ENCODE results near the gene HSPA14.

The HSPA14 gene

DNA sequence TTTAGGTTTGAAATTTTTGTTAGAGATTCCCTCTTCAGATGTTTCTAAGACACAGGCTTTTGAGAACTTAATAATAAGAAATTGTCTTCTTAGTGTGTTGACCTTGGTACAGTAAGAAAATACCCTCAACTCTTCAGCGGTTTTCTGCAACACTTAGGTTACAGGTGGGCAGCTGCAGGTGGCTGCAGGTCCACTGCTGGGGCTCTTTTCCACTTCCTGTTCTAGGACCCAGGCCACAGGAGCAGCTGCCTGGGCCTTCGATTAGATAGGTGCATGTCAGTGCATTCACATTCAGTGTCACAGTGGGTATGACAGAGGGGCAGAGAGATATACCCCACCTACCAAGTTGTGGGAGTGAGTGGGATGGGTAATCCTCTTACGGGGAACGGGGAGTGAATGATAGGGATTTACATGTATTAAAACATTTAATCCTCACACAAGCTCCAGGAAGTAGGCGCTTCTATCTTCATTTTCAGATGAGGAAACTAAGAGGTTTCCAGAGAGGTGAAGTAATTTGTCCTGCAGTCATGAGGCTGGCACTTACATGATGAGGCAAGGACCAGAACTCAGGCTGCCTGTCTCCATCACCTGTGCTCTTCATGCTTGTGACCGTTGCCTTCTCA, 20.3 kb downstream of the HSPA14 start:
- no peak for TF ChIP-seq GATA2 (IDR thresholded peaks at IDR 0.05; ENCODE audit: low read depth, low read length)
- no peak for TF ChIP-seq GATA3 (IDR thresholded peaks at IDR 0.05; ENCODE audit: low read depth, low read length)

DNA sequence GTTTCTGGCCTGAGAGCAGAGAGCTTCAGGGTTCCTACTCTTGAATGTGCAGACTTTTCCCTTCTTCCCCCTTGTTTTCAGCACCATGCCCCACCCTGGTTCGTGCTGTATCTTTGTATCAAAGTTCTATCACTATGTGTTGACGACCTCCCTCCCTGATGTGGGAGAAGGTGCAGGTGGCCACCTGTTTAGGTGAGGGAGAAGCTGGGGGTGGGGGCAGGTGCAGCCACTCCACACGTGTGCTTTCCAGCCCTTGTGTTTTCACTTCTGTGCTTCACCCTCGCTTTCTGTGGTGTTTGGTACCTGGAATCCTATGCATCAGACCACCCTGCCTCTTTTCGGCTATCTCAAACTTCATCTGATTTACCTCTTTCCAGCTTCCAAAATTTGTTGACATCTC, 20.9 kb downstream of the HSPA14 start:
- TF ChIP-seq GATA3 (IDR thresholded peaks at IDR 0.05; ENCODE audit: low read depth, low read length), result no peak
- no peak for TF ChIP-seq GATA2 (IDR thresholded peaks at IDR 0.05; ENCODE audit: low read depth, low read length)

DNA sequence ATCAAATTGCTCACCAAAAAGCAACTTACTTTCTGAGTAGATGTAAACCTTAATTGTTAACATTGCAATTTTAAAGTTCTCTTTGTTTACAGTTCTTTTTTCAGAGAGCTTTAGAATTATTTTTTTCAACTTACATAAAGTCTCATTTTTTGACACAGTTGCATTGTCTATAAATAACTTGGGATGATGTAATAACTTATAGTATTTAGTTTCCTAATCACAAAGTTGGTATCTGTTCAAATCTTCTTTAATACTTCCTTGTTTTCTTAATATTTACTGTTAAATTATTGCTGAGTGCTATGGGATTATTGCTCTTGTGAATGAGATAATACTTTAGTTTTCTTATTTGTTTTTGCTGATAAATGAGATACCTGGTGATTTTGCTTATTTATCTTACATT, 21.7 kb downstream of the HSPA14 start:
- no peak for TF ChIP-seq GATA2 (IDR thresholded peaks at IDR 0.05; ENCODE audit: low read depth, low read length)
- TF ChIP-seq GATA3 (IDR thresholded peaks at IDR 0.05; ENCODE audit: low read depth, low read length), result no peak

DNA sequence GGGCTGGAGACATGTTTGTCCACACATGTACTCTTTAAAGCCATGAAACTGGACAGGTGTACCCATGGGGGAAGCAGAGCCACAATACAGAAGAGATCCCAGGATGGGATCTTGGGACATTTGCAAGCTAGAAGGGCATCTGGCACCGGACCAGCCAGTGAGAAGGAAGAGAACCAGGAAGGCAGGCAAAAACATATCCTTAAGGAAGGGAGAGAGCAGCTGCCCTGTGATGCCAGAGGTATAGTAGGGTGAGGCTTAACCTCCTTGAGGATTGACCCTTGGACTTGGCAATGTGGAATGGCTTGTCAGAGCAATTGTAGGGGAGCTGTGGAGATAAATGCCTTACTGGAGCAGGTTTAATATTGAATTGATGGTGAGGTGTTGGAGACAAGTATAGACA, 22.7 kb downstream of the HSPA14 start:
- TF ChIP-seq GATA2 (IDR thresholded peaks at IDR 0.05; ENCODE audit: low read depth, low read length) (no peak), GATA3 (IDR thresholded peaks at IDR 0.05; ENCODE audit: low read depth, low read length) (no peak)

DNA sequence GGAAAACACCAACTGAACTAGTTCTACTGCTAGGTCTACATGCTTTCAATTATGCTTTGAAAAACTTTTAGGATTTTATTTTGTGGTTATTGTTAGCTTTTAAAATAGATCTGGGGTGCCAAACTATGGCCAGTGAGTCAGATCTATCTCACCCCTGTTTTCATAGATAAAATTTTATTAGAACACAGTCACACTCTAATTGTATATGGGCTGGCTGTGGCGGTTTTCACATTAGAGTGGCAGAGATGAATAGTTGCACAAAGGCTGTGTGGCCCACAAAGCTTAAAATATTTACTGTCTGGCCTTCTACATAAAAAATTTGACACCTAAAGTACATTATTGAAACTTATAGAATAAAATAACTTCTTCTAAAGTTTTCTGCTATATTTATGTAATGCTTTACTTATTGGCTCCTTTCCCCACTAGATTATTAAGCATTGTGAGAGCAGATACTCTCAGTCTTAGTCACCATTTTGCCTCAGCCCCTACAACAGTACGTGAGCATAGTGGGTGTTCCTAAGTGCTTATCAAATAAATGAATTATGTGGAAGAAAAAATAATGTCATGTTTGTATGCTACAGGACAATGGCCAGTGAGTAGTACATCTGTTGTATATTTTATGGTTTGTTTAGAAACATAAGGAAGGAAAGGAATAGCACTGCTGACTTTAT, 35.1 kb downstream of the HSPA14 start:
- TF ChIP-seq GATA2 (IDR thresholded peaks at IDR 0.05; ENCODE audit: low read depth, low read length), result no peak
- TF ChIP-seq GATA3 (IDR thresholded peaks at IDR 0.05; ENCODE audit: low read depth, low read length), result no peak

DNA sequence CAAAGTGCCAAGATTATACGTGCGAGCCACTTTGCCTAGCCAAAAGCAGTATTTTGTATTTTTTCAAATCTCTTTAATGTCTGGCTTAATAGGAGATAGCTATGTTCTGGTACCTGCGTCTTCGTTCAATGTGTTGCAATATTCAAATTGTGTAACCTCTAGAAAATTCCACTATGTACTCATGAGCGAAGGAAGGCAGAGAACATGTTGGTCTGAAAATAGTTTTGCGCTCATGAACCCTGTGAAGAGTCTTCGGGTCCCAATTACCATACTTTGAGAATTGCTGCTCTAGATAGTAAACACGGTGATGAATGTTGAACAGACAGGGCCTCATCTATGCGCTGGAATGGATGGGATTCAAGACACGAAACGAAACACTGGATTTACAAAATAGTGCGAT, 37.8 kb downstream of the HSPA14 start:
- TF ChIP-seq GATA3 (IDR thresholded peaks at IDR 0.05; ENCODE audit: low read depth, low read length) (no peak), GATA2 (IDR thresholded peaks at IDR 0.05; ENCODE audit: low read depth, low read length) (no peak)

DNA sequence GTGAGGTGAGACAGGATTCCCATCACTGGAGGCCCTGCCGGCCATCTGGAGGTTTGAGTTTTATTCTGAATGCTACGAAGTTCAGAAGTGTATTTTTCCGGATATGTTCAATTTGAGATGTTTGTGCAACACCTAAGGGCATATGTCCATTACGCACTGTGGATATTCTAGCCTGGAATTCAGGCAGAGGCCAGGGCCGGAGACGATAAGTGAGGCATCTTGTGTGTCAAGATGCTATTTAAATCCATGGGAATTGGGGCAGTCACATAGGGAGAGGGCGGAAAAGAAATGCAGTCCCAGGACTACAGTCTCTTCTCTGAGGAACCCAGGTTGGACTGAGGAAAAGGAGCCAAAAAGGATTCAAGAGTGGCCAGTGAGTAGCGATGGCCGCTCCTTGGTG, 38.7 kb downstream of the HSPA14 start:
- TF ChIP-seq GATA2 (IDR thresholded peaks at IDR 0.05; ENCODE audit: low read depth, low read length) (no peak), GATA3 (IDR thresholded peaks at IDR 0.05; ENCODE audit: low read depth, low read length) (no peak)

DNA sequence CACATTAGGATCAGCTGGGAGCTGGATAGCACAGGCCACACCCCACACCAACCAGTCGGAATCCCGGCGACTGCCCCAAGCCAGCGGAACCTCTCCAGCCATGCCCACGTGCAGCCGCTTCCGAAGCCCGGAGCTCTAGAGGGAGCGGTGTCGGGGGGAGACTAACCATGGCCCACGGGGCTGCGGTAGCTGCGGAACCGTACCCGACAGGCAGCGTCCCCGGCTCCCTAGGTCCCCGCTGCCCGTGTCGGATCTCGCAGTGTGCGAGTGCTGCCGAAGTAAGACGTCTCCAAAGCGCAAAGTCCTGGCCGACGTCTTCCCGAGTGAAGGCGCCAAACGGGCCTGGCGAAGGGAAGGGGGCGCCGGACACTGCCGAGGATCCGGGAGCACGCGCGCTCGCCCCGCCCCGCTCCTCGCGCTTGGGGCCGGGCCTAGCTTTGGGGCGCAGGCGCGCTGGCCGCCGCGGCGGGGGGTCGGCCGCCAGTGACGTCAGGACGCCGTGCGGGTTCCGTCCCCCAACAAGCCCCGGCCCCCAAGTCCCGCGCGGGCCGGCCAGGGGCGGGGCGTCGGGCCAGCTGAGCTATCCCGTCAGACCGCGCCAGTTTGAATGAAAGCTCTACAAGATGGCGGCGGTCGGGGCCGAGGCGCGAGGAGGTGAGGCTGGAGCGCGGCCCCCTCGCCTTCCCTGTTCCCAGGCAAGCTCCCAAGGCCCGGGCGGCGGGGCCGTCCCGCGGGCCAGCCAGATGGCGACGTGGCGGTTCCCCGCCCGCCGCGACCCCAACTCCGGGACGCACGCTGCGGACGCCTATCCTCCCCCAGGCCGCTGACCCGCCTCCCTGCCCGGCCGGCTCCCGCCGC, 40.4 kb downstream of the HSPA14 start, which contains the start of gene SUV39H2:
TSS of gene SUV39H2 (plus strand) at position 601 of the 858 bp plus-strand sequence. CDS start at position 624, 23 bp downstream.
- no peak for TF ChIP-seq GATA2 (IDR thresholded peaks at IDR 0.05; ENCODE audit: low read depth, low read length)
- TF ChIP-seq GATA3 (IDR thresholded peaks at IDR 0.05; ENCODE audit: low read depth, low read length), result no peak

DNA sequence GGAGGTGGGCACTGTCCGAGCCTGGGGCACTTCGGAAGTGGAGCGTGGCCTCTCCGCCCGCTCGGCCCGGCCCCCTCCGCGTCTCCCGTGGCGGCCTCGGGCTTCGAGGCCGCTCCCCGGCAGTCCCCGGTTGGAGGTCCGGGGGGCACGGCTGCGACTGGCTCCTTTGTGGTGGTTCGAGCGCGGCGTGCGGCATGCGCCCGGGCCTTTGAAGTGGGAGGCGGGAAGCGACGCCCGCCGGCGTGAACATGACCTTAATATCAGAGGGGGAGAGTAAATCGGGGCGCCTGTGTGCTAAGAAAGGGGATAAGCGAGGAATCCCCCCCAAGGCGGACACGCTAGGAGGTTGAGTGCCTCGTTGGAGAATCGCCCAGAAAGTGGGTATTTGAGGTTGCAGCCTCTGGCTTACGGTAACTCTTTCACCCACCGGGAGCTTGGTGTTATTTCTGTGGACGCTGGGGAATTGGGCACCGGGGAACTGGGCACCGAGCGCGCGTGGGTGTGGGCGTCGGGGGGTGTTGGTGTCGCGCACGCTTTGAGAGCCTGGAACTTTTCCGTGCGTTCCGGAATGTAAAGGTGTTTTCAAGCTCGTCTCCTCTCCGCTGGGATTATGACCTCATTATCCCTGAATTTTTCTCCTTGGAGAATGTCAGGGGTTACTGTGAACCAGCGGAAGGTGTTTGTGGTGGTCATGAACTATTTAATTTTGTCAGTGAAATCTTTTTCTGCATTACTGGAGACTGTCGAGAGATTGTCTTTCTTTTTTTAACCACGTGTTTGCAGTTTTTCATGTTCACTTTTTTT, 41.2 kb downstream of the HSPA14 start:
- TF ChIP-seq GATA3 (IDR thresholded peaks at IDR 0.05; ENCODE audit: low read depth, low read length) (no peak), GATA2 (IDR thresholded peaks at IDR 0.05; ENCODE audit: low read depth, low read length) (no peak)

DNA sequence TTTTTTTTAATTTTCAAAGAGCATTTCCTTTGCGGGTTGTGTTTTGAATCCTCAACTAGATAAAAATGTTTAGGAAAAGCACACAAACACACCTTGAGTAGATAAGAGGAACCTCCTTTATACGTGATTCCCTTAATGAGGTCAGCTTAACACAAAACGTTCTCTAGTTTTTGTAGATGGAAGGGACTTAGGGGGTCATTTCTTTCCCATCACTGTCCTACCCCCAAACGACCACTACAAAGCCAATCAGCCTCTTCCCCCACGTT, 41.8 kb downstream of the HSPA14 start:
- no peak for TF ChIP-seq GATA3 (IDR thresholded peaks at IDR 0.05; ENCODE audit: low read depth, low read length)
- TF ChIP-seq GATA2 (IDR thresholded peaks at IDR 0.05; ENCODE audit: low read depth, low read length), result no peak

DNA sequence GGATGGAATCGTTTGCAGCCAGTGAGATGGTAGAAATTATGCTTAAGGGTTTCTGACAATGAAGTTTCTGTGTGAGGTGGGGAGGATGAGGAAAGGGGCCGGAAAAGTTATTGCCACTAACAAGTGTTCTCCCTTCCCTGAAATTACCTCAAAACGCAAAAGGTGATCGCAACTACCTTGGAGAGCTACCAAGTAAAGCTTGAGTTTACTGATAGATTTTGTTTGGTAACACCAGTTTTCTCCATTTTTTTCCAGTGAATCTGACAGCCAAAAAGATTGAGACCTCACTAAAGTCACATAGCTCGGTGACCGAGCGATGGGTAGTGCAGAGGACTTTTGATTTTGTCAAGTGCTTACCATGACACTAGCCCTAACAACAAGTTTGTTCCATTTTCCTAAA, 42.1 kb downstream of the HSPA14 start:
- TF ChIP-seq GATA2 (IDR thresholded peaks at IDR 0.05; ENCODE audit: low read depth, low read length) (no peak), GATA3 (IDR thresholded peaks at IDR 0.05; ENCODE audit: low read depth, low read length) (no peak)

DNA sequence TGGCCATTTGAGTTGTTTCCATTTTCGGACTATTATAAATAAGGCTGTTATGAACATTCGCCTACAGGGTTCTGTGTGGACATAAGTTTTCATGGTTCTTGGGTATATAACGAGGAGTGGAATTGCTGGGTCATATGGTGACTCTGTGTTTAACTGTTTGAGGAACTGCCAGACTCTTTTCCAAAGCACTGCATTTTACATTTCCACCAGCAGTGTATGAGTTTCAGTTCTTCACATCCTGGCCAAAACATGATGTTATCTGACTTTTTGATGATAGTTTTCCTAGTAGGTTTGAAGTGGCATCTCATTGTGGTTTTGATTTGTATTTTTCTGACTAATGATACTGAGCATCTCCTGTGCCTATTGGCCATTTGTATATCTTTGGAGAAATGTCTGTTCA, 46.0 kb downstream of the HSPA14 start:
- TF ChIP-seq GATA3 (IDR thresholded peaks at IDR 0.05; ENCODE audit: low read depth, low read length), result no peak
- no peak for TF ChIP-seq GATA2 (IDR thresholded peaks at IDR 0.05; ENCODE audit: low read depth, low read length)

DNA sequence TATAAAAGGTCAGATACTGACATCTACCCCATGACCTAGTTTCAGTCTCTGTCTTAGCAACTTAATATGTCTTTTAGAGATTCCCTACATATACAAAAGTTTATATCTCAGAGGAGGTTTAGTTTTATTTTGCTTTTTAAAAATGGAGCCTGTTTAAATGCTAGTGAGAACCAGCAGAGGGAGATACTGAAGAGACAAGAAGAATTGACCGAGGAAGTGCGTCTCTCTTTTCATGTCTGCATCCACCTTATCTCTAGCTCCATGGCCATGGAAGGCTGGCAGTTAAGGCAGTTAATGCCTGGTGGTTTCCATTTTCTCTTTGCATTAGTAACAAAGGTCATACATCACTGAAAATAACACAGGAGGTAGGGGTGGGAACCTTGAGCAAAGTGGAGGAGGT, 51.2 kb downstream of the HSPA14 start:
- TF ChIP-seq GATA2 (IDR thresholded peaks at IDR 0.05; ENCODE audit: low read depth, low read length) (no peak), GATA3 (IDR thresholded peaks at IDR 0.05; ENCODE audit: low read depth, low read length) (no peak)

DNA sequence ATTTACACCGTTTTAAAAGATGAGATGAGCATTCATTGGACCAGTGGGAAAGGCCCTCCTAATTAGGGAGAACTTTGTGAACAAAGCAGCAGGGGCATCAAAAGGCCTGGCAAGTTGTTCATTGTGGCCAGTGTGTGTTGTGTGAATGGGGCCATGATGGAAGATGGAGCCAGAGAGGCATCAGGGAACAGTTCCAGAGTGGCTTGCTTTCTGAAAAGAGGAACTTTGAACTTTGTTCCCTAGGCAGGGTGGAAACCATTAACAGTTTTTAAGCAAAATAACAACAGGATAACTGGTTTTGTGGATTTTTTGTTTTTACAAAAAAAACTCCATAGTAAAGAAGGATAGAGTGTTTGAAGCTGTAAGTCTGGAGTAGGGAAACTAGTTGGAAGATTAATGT, 53.0 kb downstream of the HSPA14 start:
- no peak for TF ChIP-seq GATA3 (IDR thresholded peaks at IDR 0.05; ENCODE audit: low read depth, low read length)
- no peak for TF ChIP-seq GATA2 (IDR thresholded peaks at IDR 0.05; ENCODE audit: low read depth, low read length)
